ENCODE results near the gene SCN11A. TPM values are rescaled to one million over a fixed set of nuclear protein-coding genes. Genes with fewer than 3 reads are reported as not detected.
"Not testable (repeated sequence)": the region's sequence is repeated elsewhere in the genome, so short reads cannot be mapped to it uniquely, and the experiment has no call there.

The SCN11A gene
- total RNA-seq, 1 experiment from 2014 or later: not detected

DNA sequence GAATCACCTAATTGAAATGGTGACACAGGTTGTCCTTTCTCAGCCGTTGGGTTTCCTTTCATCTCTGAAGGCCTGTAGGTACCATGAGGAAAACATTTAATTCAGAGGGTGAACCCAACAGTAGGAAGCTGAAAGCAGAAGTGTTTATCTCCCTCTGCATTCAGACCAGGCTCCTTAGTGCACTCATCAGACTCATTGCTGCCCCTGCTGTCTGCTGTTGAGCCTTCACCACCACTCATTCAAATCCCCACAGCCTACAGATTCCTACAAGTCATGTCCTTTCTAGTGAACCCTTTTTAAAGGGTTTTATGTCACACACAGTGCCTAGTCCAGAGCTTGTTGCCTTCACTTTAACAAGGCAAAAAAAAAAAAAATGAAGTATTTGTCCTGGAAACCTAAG is 13.5 kb upstream of the SCN11A start:
- peak; percentile 18 for DNase-seq (ENCODE audit: low read depth)

DNA sequence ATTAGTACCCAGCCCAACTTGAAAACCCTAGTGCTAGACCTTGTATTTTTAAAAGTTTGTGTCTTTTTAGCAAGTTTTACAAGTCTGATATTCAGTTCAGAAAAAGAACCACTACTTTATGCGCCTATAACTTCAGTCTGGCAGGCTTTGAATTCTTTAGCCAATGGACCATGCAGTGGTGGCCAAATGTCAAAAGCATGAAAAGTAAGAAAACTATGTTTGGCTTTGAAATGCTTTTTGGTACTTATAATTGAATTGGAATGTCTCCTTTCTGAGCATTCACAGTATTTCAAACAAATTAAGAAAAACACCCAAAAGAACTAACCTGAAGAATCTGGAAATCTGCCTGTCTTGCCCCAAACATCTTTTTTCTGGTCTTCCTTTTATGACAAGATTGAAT is 12.9 kb upstream of the SCN11A start:
- no peak for DNase-seq (ENCODE audit: low read depth)

DNA sequence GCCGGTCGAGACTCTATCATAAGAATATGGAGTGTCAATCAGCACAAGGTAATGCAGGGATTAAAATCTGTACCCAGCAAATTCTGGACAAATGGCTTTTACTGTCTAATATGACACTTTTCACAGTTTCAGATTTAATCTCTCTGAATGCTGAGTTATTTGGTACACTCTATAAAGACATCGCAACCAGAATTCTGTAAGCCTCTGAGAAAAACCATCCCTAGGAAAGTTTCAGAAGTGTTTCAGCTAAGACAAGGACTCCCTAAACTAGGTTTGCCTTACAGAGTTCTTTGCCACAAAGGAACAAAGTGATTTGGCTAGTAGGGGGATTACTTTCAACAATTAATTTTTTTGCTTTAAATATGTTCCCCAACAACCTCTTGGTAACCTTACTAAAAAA is 11.4 kb upstream of the SCN11A start:
- no peak for DNase-seq (ENCODE audit: low read depth)

DNA sequence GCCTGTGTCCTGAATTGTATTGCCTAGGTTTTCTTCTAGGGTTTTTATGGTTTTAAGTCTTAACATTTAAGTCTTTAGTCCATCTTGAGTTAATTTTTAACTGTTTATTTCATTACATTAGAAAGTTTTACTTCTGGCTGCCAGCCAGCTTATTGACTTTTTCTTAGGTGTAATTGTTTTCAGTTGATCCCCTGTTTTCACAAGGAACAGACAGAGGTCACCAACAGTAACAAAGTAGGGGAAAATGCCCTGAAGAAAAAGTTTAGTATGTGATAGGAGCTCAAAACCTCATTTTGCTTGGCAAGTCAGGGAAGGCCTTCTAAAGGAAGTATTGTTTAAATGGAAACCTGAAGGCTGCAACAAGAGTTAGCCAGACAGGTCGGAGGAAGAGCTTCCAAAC is 10.4 kb upstream of the SCN11A start:
- DNase-seq (ENCODE audit: low read depth): no peak

DNA sequence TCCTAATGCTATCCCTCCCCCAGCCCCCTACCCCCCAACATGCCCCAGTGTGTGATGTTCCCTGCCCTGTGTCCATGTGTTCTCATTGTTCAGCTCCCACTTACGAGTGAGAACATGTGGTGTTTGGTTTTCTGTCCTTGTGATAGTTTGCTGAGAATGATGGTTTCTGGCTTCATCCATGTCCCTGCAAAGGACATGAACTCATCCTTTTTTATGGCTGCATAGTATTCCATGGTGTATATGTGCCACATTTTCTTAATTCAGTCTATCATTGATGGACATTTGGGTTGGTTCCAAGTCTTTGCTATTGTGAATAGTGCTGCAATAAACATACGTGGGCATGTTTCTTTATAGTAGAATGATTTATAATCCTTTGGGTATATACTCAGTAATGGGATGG is 9.5 kb upstream of the SCN11A start:
- not testable (repeated sequence) for DNase-seq (ENCODE audit: low read depth)

DNA sequence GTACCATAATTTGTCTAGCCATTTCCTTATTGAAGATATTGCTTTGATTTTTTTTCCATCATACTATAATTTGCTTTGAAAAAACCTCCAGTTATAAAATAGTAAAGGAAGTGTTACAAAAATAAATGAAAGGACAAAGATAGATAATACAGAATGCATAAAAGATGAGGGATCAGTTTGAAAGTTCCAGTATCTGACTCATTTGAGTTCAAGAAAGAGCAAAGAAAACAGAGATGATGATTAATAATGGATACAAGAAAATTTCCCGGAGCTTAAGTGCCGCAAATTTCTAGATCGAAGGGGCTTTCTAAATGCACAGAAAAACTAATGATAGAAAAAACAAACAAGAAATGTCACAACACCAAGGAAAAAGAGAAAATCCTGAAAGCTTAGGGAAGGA is 4.4 kb upstream of the SCN11A start:
- no peak for DNase-seq (ENCODE audit: low read depth)

DNA sequence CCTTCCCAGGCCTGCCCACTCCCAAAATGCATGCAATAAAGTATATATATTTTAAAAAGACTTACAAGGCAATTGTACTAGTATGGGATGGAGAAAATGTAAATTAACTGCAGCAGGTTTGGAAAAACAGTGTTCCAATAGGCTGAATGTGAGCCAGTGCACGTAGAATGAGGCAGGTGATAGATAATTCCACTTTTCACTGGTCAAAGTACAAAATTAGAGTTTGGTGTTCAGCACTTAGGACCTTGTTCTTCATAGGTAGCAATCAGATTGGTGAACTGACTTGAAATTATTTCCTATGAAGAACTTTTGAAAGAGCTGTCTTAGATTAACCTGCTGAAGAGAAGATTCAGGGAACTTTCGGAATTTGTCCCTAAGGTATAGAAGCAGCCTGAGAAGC is 2.0 kb upstream of the SCN11A start:
- no peak for DNase-seq (ENCODE audit: low read depth)

DNA sequence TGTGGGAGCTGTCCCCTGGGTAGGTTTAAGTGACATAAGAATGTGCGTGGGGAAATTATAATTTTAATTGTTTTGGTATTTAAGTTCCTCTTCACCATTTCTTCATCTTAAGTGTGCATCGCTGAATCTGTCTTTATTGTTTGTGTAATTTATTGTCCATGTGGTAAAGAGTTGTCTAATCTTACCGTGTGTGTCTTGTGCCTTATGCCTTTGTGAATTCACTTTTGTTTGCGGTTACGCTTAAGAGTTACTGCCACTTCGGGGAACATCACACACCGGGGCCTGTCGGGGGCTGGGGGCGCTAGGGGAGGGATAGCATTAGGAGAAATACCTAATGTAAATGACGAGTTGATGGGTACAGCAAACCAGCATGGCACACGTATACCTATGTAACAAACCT is 839 bp upstream of the SCN11A start:
- no peak for DNase-seq (ENCODE audit: low read depth)

DNA sequence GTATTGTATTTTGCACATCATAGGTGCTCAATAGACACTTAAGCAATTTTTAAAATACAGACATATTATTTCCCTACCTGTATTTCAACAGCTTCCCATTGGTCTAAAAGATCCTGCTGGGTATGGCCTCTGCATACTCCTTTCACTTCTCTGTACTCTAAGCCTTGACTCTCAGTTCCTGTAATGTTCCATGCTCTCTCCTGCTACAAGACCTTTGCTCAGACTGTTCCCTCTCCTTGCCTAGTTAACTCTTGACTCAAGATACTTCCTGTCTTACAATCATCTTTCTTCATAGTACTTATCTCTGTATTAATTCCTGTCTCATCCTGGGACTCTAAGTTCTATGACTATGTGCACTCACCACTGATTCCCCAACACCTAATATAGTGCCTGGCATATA is 1.7 kb downstream of the SCN11A start:
- DNase-seq (ENCODE audit: low read depth): no peak

DNA sequence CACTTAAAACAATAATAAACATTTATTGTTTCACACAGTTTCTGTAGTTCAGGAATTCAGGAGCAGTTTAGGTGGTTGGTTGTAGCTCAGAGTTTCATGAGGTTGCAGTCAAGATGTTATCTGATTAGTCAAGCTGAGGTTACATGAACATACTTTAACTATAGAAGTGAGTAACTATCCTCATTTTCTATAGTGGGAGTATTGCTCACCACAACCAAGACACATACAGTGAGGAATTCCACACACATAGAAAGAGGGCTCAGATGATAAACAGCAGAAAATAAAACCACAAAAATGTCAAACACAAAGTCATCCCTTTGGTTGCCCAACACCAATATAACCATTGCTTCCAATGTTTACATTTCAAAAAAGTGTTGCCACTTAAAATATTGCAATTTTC is 13.6 kb downstream of the SCN11A start:
- peak; percentile 42 for DNase-seq (ENCODE audit: low read depth)

DNA sequence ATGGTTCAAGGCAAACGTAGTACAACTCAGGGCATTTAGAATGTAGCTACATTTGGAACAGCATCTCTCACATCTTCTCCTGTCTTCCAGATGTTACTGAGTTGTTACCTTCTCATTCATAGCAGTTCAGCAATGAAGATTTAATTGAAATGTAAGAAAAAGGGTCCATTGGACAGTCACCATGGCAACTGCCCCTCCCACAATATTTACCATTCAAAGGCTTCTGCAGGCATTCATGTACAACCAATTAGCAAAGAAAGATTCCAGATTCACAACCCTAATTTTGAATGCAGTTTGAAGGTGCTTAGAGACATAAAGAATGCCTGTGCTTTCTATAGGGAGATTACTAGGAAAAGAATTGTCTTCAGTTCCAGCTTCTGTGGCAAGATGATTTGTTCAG is 22.2 kb downstream of the SCN11A start:
- DNase-seq (ENCODE audit: low read depth): no peak

DNA sequence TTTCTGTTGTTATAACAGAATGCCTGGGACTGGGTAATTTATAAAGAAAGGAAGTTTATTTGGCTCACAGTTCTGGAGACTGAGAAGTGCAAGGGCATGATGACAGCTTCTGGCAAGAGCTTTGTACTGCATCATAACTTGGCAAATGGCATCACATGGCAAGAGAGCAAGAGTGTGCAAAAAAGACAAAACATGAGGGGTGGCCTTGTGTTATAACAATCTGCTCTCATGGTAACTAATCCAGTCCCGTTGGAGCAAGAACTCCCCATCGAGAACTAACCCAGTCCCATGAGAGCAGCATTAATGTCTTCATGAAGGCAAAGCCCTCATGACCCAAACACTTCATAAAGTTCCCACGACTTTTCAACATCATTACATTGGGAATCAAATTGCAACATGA is 23.2 kb downstream of the SCN11A start:
- no peak for DNase-seq (ENCODE audit: low read depth)

DNA sequence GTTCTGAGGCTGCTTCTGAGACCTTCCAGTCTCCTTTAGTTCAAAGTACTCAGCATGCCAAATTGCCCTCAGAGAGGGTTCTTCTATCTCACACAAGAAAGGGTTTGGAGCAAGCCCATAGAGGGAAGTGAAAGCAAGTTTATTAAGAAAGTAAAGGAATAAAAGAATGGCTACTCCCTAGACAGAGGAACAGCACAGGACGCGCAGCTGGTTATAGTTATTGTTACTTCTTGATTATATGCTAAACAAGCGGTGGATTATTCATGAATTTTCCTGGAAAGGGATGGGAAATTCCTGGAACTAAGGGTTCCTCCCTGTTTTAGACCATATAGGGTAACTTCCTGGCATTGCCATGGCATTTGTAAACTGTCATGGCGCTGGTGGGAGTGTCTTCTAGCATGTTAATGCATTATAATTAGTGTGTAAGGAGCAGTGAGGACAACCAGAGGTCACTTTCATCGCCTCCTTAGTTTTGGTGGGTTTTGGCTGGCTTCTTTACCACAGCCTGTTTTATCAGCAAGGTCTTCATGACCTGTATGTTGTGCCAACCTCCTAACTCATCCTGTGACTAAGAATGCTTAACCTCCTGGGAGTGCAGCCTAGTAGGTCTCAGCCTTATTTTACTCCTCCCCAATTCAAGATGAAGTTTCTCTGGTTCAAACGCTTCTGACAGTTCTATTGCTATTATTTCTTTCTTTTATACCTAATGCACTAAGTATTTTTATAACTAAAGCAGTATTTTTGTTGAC is 26.3 kb downstream of the SCN11A start:
- DNase-seq (ENCODE audit: low read depth): no peak

DNA sequence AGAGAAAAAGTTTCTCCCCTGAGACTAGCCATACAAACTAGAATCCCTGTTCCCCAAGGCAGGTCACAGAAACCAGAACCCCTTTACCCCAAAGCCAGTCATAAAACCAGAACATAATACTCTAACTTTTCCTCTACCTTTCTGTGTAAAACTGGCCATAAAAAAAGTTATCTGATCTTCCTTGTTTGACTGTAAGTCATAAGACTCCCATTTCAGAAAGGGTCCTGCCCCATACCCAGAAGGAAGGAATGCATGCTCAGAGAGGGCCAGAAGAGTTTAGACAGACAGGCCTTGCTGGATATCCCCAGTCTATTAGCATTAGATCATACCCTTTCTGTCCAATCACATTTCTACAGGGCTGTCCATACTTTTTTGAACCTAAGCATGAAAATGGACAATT is 27.2 kb downstream of the SCN11A start:
- no peak for DNase-seq (ENCODE audit: low read depth)

DNA sequence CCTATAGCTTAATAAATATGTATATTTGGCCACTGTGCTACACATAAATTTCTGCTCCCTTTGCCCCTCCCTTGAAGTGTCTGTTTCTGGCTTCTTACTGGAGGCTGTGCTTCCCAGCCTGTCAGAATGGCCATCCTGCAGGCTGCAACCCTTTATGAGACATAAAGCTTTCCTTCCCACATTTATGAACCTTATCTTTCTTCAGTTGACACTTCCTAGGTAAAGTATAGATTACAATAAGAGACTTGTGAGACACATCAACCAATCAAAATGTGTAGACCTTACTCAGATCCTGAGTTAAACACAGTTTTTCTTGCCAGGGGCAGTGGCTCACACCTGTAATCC is 29.5 kb downstream of the SCN11A start:
- DNase-seq (ENCODE audit: low read depth): no peak

DNA sequence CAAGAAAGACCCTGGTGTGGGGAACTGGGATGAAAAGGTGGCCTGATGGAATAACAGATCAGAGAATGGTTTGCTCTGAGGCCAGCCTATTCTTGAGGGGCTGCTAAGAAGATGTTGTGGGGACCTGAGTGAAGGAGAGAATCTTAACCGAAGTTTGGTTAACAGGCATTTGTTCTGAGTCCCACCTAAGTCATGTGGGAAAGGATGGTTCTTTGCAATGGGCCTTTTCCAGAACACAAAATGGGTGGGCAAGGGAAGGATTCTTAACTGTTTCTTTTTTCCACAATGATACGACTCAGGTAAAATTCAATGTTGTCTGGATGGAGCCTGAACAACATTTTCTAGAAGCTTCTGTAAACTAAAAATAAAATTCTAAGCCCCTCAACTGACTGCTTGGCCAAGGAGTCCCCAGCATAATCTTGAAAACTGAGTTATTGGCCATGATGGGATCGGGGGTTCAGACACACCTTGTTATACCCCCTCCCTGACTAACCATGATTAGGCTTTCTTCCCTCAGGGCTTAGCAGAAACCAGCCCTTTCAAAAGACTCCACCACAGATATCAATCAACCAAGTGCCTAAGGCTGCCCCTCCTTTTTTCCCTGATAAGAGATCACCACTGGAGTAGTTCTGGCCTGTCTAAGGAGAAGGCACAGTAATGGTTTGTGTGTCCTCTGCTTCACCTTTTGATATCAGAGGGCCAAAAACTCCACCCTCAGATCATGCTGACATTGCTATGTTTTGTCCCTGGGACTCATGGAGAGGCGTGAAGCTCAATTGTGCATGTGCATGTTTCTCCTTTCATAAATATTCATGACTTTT is 30.1 kb downstream of the SCN11A start:
- DNase-seq (ENCODE audit: low read depth): no peak

DNA sequence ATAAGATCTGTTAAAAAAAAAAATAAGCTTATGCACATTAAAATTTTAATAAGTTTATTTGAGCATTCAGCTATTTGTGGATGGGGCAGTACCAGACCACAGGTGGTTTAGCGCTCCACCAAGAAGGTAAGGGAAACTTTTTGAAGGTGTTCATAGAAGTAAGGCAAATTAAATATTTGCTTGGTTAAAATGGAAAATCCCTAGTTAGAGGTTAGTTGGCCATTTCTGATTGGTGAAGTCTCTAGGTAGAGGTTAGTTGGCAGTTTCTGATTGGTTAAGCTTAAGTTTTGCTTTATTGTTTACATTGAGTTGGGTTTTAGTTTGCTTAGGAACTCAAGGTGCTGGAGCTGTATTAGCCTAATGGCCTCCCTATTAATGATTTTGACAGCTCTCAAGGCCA is 30.7 kb downstream of the SCN11A start:
- DNase-seq (ENCODE audit: low read depth): no peak

DNA sequence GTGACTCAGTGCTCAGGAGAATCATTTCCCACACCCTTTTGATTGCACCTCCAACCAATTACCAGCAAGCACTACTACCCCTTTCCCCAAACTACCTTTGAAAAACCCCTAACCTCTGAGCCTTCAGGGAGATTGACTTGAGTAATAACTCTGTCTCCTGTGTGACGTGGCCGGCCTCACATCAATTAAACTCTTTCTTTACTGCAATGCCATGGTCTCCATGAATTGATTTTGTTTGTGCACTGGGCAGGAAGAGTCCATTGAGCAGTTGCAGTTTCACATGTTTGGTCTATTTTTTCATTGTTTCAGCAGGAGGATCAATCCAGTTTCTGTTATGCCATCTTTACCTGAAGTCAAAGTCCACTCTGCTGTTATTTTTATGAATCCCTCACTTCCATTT is 32.4 kb downstream of the SCN11A start:
- no peak for DNase-seq (ENCODE audit: low read depth)

DNA sequence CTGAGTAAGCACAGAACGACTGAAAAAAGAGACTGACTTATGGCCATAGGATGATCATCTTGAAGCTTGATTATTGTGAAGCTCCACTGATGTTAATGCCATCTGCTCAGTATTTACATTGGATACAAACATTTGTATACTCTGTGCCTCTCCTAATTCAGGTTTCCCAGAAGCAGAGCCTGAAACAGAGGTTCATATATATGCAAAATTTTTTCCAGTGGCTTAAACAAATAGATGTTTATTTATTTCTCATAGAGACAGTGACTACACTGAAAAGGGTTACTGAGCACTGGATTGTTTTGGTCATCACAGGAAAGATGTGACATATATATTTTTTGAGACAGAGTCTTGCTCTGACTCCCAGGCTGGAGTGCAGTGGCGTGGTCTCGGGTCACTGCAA is 36.3 kb downstream of the SCN11A start:
- no peak for DNase-seq (ENCODE audit: low read depth)

DNA sequence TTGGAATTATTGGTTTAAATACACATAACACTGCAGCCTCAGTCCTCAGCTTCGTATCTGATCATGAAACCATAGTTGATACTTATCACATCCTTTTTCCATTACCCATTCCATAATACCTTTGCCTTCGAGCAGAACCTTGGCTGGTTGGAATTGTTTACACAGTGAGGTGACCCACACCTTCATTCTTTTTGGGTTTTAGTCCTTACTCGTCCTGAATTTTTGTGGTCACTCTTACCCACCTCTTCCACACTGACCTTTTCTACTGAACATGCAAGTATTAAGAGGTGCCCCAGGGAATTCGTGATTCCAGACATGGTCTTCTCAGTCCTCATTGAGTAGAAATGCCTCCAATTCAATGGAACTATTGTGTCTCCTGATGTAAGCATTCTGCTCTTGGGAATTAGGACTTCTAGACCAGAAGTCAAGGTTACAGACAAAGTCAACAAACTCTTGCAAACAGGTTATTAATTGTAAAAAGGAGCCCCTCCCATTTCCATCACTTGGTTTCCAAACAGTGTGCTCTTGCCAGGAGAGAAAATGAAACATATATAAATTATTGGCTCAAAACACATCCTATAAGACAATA is 37.7 kb downstream of the SCN11A start:
- no peak for DNase-seq (ENCODE audit: low read depth)

DNA sequence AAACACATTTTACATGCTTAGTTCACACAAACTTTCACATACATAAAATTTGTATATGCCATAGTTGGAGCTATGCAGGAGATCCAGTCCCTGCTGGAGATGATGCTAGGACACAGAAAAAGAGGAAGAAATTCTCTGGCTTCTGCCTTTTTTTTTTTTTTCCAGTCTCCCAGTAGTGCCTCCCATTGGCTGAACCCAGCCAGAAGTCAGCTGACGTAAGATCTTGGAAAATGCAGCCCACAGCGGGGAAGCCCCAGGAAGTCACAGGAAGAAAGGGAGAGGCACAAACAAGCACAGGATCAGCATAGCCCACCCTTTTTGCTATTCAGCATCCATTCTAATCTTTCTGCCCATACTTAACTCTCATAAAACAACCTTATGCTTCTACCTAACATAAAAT is 38.5 kb downstream of the SCN11A start:
- no peak for DNase-seq (ENCODE audit: low read depth)

DNA sequence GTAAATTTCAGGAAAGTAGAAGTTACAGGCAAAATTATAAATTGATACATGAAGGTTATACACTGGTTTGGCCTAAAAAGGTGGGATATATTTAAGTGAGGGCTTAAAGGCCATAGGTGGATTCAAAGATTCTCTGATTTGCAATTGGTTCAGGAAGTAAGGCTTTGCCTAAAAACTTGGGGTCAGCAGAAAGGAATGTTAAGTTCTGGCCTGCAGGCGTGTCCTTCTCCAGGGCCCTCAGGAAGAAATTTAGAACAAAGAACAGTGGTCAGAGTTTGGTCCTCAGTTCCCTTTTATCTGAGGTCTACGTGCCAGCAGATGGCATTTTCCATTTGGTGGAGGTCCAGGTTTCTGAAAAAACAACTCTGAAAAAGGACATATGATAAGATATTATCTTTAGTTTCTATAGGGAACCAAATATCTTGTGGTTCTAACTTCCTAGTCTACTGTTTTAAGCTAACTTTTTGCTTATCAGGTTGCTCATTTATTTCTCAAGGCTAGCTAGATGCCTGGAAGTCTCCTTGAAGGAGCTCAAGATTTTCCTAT is 40.5 kb downstream of the SCN11A start:
- no peak for DNase-seq (ENCODE audit: low read depth)

DNA sequence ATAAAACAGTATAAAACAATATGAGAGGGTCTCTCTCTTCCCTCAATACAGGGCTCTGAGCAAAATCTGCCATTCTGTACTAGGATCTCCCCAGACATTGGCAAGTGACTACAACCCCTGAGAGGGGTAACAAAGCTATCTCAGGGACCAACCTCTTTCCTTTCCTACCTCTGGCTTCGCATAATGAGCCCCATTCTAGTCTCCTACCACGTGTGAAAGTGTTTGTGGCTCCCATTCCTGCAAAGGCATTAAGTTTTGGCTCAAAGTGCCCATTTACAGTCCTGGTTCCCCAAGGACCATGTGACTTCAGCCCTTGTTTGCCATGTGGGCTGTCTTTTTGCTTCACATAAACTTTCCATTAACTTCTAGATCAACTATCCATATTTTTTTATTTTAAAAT is 46.4 kb downstream of the SCN11A start:
- no peak for DNase-seq (ENCODE audit: low read depth)
